ENCODE measurements around the gene XPR1. TPM values are rescaled to one million over a fixed set of nuclear protein-coding genes. Genes with fewer than 3 reads are reported as not detected.
"Not testable (repeated sequence)": the region's sequence is repeated elsewhere in the genome, so short reads cannot be mapped to it uniquely, and the experiment has no call there.

XPR1 gene
- total RNA-seq, 2 experiments from 2014 or later: 17.6 to 21.9 TPM

- DNase-seq; H3K4me3 Mint-ChIP-seq; CTCF ChIA-PET; H3K27me3 Mint-ChIP-seq; H3K36me3 Mint-ChIP-seq; H3K4me1 Mint-ChIP-seq; H3K27ac Mint-ChIP-seq; ATAC-seq; H3K9me3 Mint-ChIP-seq (ENCODE audit: low read depth): not testable (repeated sequence)
Measured at GRCh38 chr1:180726024-180726423, 94.2 kb downstream of the XPR1 start.

GRCh38 chr1:180727751-180728150 lies 95.9 kb downstream of the XPR1 start:
- CTCF ChIA-PET, ATAC-seq, H3K27me3 Mint-ChIP-seq, DNase-seq, H3K4me3 Mint-ChIP-seq, H3K4me1 Mint-ChIP-seq, H3K27ac Mint-ChIP-seq: not testable (repeated sequence)
- Mint-ChIP-seq H3K36me3 (peaks cover 14% of the 10 kb centered on the region), H3K9me3 (ENCODE audit: low read depth) (peaks cover 13% of the 10 kb centered on the region)

GRCh38 chr1:180728472-180729106 lies 96.8 kb downstream of the XPR1 start:
- no peak overlapping the region for H3K27ac Mint-ChIP-seq
- peaks cover 19% of the 10 kb centered on the region for H3K36me3 Mint-ChIP-seq
- no peak for DNase-seq
- no peak overlapping the region for H3K4me3 Mint-ChIP-seq
- no peak for ATAC-seq
- H3K27me3 Mint-ChIP-seq: no peaks in the 10 kb centered on the region
- CTCF ChIA-PET: no interaction called here
- no peaks in the 10 kb centered on the region for H3K4me1 Mint-ChIP-seq
- peaks cover 17% of the 10 kb centered on the region for H3K9me3 Mint-ChIP-seq (ENCODE audit: low read depth)

GRCh38 chr1:180731131-180731530 lies 99.3 kb downstream of the XPR1 start:
- Mint-ChIP-seq H3K27ac (no peak overlapping the region), H3K27me3 (no peaks in the 10 kb centered on the region), H3K4me3 (no peak overlapping the region), H3K4me1 (no peaks in the 10 kb centered on the region), H3K9me3 (ENCODE audit: low read depth) (peaks cover 31% of the 10 kb centered on the region), H3K36me3 (peaks cover 27% of the 10 kb centered on the region)
- DNase-seq (no peak), ATAC-seq (no peak)
- CTCF ChIA-PET: no interaction called here

- Mint-ChIP-seq H3K27ac (no peak overlapping the region), H3K27me3 (no peaks in the 10 kb centered on the region), H3K36me3 (peaks cover 26% of the 10 kb centered on the region), H3K9me3 (ENCODE audit: low read depth) (peaks cover 32% of the 10 kb centered on the region), H3K4me3 (no peak overlapping the region), H3K4me1 (no peaks in the 10 kb centered on the region)
- no peak for DNase-seq
- CTCF ChIA-PET: no interaction called here
- no peak for ATAC-seq
Measured at GRCh38 chr1:180732866-180733265, 101.0 kb downstream of the XPR1 start.

GRCh38 chr1:180734366-180734765 lies 102.5 kb downstream of the XPR1 start:
- Mint-ChIP-seq H3K4me3 (no peak overlapping the region), H3K27me3 (no peaks in the 10 kb centered on the region), H3K27ac (no peak overlapping the region), H3K4me1 (no peaks in the 10 kb centered on the region), H3K9me3 (ENCODE audit: low read depth) (peaks cover 29% of the 10 kb centered on the region), H3K36me3 (peaks cover 24% of the 10 kb centered on the region)
- CTCF ChIA-PET: no interaction called here
- no peak for ATAC-seq
- DNase-seq: no peak

GRCh38 chr1:180742663-180743062 lies 110.8 kb downstream of the XPR1 start:
- no peaks in the 10 kb centered on the region for H3K4me1 Mint-ChIP-seq
- H3K36me3 Mint-ChIP-seq: peaks cover 31% of the 10 kb centered on the region
- H3K27ac Mint-ChIP-seq: no peak overlapping the region
- peaks cover 11% of the 10 kb centered on the region for H3K9me3 Mint-ChIP-seq (ENCODE audit: low read depth)
- no peak overlapping the region for H3K4me3 Mint-ChIP-seq
- no peaks in the 10 kb centered on the region for H3K27me3 Mint-ChIP-seq
- ATAC-seq (no peak), DNase-seq (no peak)
- CTCF ChIA-PET: no interaction called here

- Mint-ChIP-seq H3K36me3 (peaks cover 31% of the 10 kb centered on the region), H3K27ac (no peak overlapping the region), H3K4me3 (no peak overlapping the region), H3K4me1 (no peaks in the 10 kb centered on the region), H3K9me3 (ENCODE audit: low read depth) (peaks cover 11% of the 10 kb centered on the region), H3K27me3 (no peaks in the 10 kb centered on the region)
- DNase-seq (no peak), ATAC-seq (no peak)
- CTCF ChIA-PET: no interaction called here
Measured at GRCh38 chr1:180743868-180744267, 112.0 kb downstream of the XPR1 start.

- H3K27ac Mint-ChIP-seq: no peak overlapping the region
- CTCF ChIA-PET: no interaction called here
- H3K4me1 Mint-ChIP-seq: no peaks in the 10 kb centered on the region
- H3K36me3 Mint-ChIP-seq: peaks cover 29% of the 10 kb centered on the region
- ATAC-seq (no peak), DNase-seq (no peak)
- peaks cover 11% of the 10 kb centered on the region for H3K9me3 Mint-ChIP-seq (ENCODE audit: low read depth)
- no peaks in the 10 kb centered on the region for H3K27me3 Mint-ChIP-seq
- H3K4me3 Mint-ChIP-seq: no peak overlapping the region
Measured at GRCh38 chr1:180745098-180745497, 113.3 kb downstream of the XPR1 start.

GRCh38 chr1:180751921-180752320 lies 120.1 kb downstream of the XPR1 start:
- no peak for ATAC-seq
- Mint-ChIP-seq H3K27me3 (no peaks in the 10 kb centered on the region), H3K4me3 (no peak overlapping the region), H3K36me3 (peaks cover 6% of the 10 kb centered on the region), H3K4me1 (no peaks in the 10 kb centered on the region), H3K9me3 (ENCODE audit: low read depth) (no peaks in the 10 kb centered on the region), H3K27ac (no peak overlapping the region)
- DNase-seq: no peak
- CTCF ChIA-PET: no interaction called here

GRCh38 chr1:180754453-180754852 lies 122.6 kb downstream of the XPR1 start:
- Mint-ChIP-seq H3K36me3 (peaks cover 7% of the 10 kb centered on the region), H3K4me3 (no peak overlapping the region), H3K9me3 (ENCODE audit: low read depth) (no peaks in the 10 kb centered on the region), H3K4me1 (no peaks in the 10 kb centered on the region), H3K27me3 (no peaks in the 10 kb centered on the region), H3K27ac (no peak overlapping the region)
- ATAC-seq: no peak
- DNase-seq: no peak
- CTCF ChIA-PET: no interaction called here

GRCh38 chr1:180757657-180758056 lies 125.8 kb downstream of the XPR1 start:
- DNase-seq: no peak
- Mint-ChIP-seq H3K27me3 (no peaks in the 10 kb centered on the region), H3K36me3 (peaks cover 6% of the 10 kb centered on the region), H3K9me3 (ENCODE audit: low read depth) (no peaks in the 10 kb centered on the region), H3K4me3 (no peak overlapping the region), H3K27ac (no peak overlapping the region), H3K4me1 (no peaks in the 10 kb centered on the region)
- CTCF ChIA-PET: no interaction called here
- no peak for ATAC-seq

GRCh38 chr1:180762796-180763195 lies 131.0 kb downstream of the XPR1 start:
- Mint-ChIP-seq H3K4me1 (no peaks in the 10 kb centered on the region), H3K4me3 (no peak overlapping the region), H3K36me3 (peaks cover 2% of the 10 kb centered on the region), H3K27me3 (no peaks in the 10 kb centered on the region), H3K9me3 (ENCODE audit: low read depth) (no peaks in the 10 kb centered on the region), H3K27ac (no peak overlapping the region)
- no peak for DNase-seq
- CTCF ChIA-PET: no interaction called here
- no peak for ATAC-seq

- H3K4me3 Mint-ChIP-seq: no peak overlapping the region
- CTCF ChIA-PET: no interaction called here
- ATAC-seq (no peak), DNase-seq (no peak)
- no peak overlapping the region for H3K27ac Mint-ChIP-seq
- H3K36me3 Mint-ChIP-seq: no peaks in the 10 kb centered on the region
- no peaks in the 10 kb centered on the region for H3K27me3 Mint-ChIP-seq
- H3K4me1 Mint-ChIP-seq: peaks cover 2% of the 10 kb centered on the region
- no peaks in the 10 kb centered on the region for H3K9me3 Mint-ChIP-seq (ENCODE audit: low read depth)
Measured at GRCh38 chr1:180765151-180765550, 133.3 kb downstream of the XPR1 start.

- no peak overlapping the region for H3K4me3 Mint-ChIP-seq
- CTCF ChIA-PET: no interaction called here
- H3K4me1 Mint-ChIP-seq: peaks cover 6% of the 10 kb centered on the region
- H3K27me3 Mint-ChIP-seq: no peaks in the 10 kb centered on the region
- no peak overlapping the region for H3K27ac Mint-ChIP-seq
- ATAC-seq (no peak), DNase-seq (no peak)
- H3K9me3 Mint-ChIP-seq (ENCODE audit: low read depth): peaks cover 4% of the 10 kb centered on the region
- peaks cover 4% of the 10 kb centered on the region for H3K36me3 Mint-ChIP-seq
Measured at GRCh38 chr1:180769889-180770288, 138.1 kb downstream of the XPR1 start.
